GM18499 (cell line): ENCODE results near the gene SMC3.

Experiments
- ATAC-seq: cut with Tn5 transposase; IDR thresholded peaks from one replicate; pipeline ENCODE4 v1.9.1; 2021; ENCODE audit warnings: moderate number of reproducible peaks; ENCODE audit not compliant: insufficient read depth, unreplicated experiment

The SMC3 gene

DNA sequence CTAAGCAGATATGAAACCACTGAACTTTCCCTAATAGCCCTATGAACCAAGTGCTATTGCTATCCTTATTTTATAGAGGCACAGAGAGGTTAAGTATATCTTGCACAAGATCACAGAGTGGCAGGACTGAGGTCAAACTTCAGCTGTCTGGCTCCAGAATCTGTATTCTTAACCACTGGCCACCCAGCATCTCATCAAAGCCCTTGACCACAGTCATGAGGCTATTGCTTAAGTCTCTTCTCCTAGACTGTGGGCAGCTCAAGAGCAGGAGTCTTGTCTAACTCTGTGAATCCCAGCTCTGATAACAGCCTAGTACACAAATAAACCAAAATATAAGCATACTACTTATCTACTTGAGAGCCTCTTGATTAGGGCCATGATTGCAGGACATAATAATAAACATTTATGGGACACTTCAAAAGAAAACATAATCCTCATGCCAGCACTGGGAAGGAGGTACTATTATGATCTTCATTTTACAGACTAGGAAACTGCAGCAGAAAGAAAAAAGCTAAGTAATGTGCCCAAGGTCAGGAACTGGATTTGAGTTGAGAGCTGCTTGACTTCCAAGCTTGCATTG lies 22.4 kb upstream of the SMC3 start:
- no peak for ATAC-seq

DNA sequence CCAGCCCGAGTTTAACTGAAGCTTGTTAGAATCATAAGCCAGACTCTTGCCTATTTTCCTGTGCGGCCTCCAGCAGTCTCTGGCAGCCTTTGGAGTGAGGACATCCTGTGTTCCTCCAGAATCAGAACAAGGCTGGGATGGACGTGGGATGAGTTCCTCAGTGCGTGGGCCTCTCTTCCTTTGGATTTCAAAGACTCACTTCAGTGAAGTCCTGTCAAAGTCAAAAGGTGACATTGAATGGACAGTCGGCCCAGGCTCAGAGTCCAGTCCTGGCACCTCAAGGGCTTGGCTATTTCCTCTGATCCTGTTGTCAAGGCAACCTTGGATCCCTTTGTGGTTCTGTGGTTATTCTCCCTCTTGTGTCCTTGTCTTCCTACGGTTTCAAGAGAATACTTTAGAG lies 21.4 kb upstream of the SMC3 start:
- no peak for ATAC-seq

DNA sequence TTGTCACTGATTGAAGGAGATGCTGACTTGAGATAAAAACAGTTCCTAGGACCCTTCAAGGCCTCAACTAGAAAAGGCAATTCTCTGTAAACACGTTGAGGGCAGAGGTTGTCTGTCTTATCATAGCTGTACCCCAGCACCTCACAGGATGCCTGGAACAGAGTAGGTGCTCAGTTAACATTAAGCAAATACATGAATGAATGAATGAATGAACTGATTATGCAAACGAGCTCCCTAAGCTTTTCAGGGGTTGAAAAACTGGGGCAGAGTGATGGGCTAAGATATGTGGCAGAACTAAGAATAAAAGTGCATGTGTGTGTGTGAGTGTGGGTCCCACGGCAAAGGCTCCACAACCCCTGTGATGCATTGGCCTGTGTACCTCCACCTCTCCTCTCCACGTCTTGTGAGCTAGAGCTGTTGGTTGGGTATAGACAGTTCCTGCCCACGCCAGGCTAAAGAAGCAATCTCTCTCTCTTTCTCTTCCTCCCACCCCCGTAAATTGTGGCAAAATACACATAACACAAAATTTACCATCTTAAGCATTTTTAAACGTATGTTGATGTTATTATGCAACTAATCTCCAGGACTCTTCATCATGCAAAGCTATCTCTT lies 20.9 kb upstream of the SMC3 start:
- ATAC-seq, result no peak

DNA sequence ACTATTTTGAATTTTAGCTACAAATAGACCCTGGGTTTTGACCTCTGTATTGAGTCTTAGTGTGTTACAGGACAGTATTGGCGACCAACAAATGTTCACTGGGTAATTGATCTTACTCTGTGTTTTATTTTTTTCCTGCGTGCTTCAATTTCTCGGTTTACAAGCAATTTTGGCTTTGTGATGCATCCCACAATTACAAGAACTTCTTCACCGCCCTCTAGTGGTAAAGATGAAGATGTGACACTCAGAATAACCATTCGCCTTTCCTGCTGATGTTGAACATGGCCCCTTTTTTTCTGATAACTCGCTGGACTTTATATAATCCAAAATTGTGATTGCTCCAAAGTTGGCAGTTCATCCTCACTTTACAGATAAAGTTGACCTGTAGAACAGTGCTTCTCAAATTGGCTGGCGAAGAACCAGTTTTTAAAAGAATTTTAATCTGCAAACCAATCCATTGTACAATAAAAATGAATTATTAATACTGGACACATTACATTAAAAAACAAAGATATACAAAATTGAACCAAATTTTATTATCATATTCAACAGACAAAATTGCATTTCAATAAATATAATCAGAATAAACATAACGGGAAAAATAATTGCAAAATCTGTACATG lies 20.2 kb upstream of the SMC3 start:
- no peak for ATAC-seq

DNA sequence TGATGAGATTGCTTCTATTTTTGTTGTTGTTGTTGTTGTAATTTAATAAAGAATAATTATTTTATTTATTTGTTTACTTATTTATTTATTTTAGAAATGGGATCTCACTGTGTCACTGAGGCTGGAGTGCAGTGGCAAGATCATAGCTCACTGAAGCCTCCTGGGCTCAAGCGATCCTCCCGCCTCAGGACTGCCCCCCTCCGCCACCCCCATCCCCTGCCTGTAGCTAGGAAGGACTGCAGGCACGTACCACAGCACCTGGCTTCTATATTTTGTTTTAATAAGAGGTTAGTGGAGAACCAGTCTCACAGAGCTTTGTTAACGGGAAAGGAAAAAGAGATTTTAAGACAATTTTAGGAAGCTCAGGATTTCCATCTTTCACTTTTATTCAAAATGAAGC lies 19.5 kb upstream of the SMC3 start:
- ATAC-seq, result no peak

DNA sequence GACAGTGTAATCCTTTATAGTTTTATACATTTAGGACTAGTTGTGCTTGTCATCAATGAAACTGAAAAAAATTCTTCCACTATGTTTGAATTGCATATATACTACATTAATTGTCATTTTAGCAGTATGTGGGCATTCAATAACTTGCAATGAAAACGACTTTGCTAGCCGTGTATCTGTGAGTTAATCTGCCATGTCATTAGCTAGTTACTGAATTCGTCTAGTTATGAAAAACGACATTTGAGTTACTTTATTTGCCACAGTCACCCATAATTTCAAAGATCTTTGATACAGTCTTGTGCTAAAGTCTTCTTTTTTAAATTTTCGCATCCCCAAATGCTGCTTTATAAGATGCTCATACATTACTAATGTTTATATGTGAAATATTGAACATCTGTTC lies 18.3 kb upstream of the SMC3 start:
- ATAC-seq, result no peak

DNA sequence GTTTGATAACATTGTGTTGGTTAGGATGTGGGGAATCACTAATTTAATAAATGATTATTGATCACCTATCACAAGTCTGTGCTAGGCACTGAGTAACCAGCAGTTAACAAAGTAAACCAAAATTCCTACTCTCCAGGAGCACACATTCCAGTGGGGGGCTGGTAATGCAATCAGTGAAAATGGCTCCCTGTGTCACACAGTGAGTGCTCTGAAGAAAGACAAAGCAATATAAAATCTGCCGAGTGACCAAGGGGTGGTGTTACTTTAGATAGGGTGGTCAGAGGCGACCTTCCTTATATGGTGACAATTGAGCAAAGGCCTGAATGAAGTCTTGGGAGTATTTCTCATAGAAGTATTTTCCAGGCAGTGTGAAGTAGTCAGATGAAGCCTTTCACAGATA lies 13.6 kb upstream of the SMC3 start:
- ATAC-seq, result no peak

DNA sequence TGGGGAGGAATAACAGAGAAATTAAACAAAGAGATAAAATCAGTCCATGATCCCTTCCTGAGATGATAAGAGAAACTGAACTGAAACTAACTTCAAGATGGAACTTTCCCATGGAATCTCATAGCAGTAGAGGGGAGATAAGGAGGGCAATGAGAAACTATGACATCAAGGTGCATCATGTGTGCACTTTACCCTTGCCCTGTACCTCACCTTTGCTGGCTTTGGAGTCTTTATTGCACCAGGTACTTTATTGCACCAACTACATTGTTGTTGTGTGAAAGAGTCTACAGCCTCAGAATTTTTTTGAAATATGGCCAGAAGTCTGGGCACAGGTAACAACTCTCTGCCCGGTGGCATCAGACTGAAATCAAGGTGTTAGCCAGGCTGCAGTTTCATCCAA lies 11.2 kb upstream of the SMC3 start:
- ATAC-seq, result no peak

DNA sequence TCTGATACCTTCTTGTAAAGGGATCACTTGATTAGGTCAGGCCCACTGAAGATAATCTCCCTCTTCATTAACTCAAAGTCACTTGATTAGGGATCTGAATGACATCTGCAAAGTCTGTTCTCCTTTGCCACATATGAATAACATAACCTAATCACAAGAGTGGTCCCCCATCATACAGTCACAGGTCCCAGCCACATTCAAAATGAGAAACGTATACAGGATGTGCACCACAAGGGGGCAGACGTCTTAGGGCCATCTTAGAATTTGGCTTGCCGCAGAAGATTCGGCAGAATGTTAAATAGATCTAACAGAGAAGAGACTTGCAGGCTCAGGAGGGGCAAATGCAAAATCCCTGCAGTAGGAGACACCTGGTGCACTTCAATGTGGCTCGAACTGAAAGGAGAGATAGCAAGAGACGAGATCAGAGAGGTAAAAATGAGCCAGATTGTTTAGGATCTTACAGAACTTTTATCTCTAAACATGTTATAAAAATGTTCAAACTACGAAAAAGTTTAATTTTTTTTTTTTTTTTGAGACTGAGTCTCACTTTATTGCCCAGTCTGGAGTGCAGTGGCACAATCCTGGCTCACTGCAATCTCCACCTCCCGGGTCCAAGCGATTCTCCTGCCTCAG lies 10.4 kb upstream of the SMC3 start:
- no peak for ATAC-seq

DNA sequence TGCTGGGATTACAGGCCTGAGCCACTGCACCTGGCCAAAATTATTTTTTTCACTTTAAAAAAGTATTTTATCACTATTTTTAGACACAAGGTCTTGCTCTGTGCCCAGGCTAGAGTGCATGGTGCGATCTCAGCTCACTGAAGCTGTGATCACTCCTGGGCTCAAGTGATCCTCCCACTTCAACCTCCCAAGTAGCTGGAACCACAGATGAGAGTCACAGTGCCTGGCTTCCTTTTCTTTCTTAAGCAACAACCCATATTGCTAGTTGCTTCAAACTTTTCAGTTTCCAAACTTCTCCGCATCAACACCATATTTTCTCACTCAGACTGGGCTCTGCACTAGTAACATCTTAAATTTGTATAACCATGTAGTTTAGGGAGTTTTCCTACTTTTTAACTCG lies 9.5 kb upstream of the SMC3 start:
- ATAC-seq, result no peak

DNA sequence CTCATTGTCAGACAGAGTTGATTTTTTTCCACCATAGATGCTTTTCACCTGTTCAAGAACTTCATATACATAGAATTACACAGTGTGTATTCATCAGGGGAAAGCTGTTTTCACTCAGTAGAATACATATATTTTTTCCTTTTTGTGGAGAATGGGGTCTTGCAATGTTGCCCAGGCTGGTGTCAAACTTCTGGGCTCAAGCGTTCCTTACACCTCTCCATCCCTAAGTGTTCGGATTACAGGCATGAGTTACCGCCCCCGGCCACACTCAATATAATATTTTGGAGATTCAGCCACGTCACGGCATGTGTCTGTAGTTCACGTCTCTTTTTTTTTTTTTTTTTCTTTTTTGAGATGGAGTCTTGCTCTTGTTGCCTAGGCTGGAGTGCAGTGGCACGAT lies 7.5 kb upstream of the SMC3 start:
- ATAC-seq, result no peak

DNA sequence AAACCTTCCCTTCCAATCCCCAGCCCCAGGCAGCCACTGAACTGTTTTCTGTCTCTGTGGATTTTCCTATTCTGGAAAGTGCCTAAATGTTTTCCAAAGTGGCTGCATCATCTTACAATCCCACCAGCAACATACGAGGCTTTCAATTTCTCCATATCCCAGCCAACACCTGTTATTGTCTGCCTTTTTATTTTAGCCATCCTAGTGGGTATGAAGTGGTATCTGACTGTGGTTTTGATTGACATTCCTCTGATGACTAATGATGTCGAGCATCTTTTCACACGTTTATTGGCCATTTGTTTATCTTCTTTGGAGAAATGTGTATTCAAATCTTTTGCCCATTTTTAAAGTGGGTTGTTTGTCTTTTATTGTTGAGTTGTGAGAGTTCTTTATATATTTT lies 6.2 kb upstream of the SMC3 start:
- ATAC-seq, result no peak

DNA sequence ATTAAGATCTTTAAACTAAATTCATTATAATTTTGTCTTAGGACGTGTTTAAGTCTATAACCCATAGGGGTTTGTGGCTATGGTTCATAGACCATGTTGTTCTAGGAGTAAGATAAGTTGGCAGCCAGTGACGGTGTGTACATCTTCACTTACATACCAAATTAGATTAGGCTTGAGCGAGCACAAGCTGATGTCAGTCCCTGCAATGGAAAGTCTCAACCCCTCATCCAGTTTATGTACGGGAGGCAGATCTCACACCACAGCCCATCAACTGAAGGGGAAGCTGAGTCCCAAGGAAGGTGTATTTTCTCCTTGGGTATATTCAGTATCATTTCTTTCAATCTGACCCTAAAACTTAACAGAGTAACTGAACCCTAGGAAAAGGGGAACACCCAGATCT lies 5.1 kb upstream of the SMC3 start:
- no peak for ATAC-seq

DNA sequence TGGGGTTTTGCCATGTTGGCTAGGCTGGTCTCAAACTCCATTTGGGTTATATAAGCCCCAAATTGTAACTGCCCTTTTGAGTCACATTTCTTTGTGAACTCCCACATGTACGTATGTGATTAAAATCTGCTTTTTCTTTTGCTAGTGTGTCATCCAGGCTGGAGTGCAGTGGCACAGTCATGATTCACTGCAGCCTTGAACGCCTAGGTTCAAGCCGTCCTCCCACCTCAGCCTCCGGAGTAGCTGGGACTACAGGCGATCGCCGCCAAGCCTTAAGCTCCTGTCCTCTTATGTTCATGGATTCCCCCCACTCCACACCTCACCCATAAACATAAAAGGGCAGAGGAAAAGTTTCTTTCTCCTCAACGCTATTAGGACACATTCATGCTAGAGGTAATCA lies 4.4 kb upstream of the SMC3 start:
- no peak for ATAC-seq

DNA sequence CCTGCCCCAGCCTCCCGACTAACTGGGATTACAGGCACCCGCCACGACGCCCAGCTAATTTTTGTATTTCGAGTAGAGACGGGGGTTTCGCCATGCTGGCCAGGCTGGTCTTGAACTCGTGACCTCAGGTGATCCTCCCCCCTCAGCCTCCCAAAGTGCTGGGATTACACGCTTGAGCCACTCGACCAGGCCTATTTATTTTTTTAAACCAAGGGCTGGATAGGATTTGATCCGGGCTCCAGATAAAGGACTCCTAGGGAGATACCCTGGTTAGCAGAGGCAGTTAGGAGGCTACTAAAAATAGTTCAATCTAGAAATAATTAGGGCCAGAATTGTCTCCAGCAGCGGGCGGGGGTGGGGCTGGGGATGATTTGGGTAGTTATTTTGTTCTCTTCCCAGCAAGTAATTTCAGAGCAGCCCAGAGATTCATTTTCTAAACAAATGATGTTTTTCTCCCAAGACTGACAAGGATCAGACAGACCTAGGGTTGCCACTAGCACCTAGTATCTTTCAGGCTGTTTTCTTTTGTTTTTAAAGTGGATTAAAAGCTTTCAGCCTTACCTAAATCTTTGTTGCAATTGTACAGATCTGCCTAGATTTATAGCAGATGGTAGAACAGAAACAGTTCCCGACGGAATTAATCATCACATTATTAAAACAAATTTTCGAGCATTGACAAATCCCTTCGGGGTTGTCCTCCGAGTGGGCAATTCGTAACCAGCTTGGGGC lies 859 bp upstream of the SMC3 start:
- ATAC-seq, result no peak

DNA sequence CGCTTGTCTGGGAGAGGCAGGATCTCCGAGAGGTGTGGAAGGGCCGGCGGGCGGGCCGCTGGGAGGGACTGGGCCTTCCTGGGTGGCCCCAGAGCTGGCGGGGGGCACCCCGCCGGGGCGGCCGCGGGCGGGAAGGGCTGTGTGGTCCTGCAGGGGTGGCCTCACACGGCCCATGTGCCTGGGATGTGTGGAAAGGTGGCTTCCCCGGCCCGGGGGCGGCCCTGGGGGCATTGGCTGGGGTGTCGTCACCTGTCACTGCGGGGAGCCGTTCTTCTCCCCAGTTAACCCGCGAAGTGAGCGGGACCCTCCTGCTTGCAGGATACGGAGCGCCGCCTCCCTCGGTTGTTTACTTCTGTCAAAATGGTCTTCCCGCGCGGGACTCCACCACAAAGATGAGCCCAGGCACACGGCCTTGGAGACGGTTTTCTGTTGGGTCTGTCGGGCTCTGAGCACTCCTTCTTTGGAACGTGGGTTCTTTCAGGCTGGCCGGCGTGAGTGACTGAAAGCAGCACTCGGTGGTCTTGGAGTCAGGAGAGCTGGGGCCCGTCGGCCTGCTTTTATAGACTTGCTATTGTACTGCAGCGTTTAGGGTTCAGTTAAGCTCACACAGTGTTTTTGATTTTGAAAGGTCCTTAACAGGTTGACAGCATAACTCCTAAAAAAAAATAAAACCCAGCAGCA lies 700 bp downstream of the SMC3 start:
- ATAC-seq, result peak; percentile 15

DNA sequence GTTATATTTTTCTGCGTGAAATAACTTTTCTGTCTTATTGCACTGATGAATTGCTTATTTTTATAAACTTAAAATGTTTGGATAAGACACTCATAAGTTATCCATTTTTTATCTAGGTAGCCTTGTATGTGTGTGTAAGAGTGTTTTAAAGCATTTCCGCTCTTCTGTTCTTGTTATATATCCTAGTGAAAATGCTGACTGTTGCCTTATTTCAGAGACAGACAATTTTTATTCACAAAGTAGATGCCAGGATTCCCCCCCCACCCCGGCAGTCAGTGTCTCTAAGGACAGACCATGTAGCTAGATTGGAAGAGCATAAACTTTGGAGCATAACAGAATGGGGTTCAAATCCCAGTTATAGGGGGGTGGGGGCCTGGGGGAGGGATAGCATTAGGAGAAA lies 1.6 kb downstream of the SMC3 start:
- no peak for ATAC-seq

DNA sequence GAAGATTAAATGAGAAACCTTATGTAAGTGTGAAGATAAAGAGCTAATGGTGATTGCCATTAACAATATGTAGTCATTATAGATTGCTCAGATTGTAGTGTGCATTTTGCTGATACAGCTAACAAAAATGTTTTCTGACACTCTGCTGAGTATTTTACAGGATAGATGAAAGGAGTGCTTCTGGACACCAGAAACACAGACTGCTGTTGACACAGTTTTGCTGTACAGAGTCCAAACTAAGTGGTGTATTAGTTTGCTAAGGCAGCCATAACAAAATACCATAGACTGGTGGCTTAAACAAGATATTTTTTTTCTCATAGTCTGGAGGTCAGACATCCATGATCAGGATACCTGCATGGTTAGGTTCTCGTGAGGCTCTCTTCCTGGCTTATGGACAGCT lies 2.2 kb downstream of the SMC3 start:
- ATAC-seq, result no peak

DNA sequence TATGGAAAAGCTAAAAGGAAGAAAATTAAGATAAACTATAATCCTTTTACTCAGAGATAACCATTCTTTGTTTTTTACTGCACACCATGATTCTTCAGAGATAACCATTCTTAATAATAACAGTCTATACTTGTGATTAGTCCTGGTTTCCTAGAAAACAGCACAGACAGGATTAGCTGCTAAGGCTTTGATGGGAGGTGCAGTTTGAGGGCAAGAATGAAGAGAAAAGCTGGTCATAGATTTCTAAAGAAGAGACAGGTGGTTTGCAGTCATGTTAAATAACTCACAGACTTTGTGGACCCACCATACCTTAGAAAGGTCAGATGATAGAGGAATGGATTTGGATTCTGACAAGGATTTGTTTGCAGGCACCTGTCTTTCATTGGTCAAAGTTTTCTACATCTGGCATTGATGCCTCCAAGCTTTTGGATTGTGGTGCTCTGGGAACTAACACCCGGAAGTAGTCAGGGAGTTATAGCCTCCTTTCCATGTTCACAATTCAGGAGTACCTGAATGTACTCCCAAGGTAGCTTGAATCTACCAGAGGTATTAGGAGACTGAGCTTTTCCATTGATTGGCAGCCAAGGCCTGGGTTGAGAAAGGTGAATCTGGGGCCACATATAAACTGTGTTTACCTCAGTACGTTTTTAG lies 3.7 kb downstream of the SMC3 start:
- ATAC-seq, result no peak

DNA sequence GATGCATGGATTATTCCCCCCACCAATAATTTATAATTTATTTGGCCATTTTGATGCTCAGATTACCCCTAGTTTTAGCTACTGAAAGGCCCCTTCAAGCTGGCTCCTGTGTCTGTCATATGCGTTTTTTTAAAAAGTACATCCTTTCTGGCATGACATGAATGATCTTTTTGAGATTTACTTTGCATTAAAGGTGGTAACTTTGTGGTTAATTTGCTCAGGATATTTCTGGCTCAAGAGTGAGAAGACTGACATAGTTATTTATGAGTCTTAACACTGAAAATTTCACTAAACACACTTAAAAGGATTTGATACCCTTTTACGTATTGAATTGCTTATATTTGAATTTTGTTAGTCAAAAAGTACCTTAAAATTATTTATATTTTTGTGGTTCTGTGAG lies 5.4 kb downstream of the SMC3 start:
- no peak for ATAC-seq
